GM18502 (cell line): Measurements from ENCODE around the gene SMCO2.

ENCODE experiments used
- ATAC-seq: cut with Tn5 transposase; IDR thresholded peaks from one replicate; pipeline ENCODE4 v1.9.1; 2021; ENCODE audit warnings: mild to moderate bottlenecking; ENCODE audit not compliant: unreplicated experiment, poor library complexity

SMCO2 gene

DNA sequence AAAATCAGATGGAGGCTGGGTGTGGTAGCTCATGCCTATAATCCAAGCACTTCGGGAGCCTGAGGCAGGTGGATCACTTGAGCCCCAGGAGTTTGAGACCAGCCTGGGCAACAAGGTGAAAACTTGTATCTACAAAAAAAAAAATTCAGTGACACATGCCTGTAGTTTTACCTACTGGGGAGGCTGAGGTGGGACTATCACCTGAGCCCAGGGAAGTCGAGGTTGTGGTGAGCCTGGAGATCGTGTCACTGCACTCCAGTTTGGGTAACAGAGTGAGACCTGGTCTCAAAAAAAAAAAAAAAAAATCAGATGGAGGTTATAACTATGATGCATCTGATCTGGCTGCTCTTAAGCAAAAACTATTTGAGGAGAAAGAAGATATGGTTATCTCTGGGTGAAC lies 50.9 kb downstream of the SMCO2 start:
- ATAC-seq, result no peak

GRCh38 chr12:27498149-27498548 lies 51.6 kb downstream of the SMCO2 start:
- ATAC-seq, result peak; percentile 97

GRCh38 chr12:27498761-27499160 lies 52.2 kb downstream of the SMCO2 start:
- ATAC-seq, result no peak

GRCh38 chr12:27499377-27499776 lies 52.8 kb downstream of the SMCO2 start:
- ATAC-seq, result no peak

DNA sequence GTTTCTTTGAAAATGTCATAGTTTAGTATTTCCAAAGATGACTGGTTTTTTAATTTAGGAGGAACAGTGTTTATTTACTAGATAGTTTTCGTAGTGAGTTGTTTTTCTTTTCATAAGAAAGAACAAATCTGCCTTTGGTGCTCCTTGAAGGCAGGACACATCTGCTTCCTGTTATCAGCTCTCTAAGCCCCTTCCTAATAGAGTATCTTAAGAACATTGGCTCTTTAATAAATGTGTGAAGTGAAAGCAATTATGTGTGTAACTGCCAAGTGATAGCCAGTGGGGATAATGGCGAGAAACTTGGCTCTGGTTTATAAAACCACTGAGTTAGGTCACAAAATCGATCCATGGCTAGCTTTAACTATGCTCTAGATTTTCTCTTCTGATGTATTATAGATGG lies 54.0 kb downstream of the SMCO2 start:
- ATAC-seq, result no peak

- ATAC-seq, result no peak
These were observed 55.5 kb downstream of the SMCO2 start for GRCh38 chr12:27502021-27502435.

DNA sequence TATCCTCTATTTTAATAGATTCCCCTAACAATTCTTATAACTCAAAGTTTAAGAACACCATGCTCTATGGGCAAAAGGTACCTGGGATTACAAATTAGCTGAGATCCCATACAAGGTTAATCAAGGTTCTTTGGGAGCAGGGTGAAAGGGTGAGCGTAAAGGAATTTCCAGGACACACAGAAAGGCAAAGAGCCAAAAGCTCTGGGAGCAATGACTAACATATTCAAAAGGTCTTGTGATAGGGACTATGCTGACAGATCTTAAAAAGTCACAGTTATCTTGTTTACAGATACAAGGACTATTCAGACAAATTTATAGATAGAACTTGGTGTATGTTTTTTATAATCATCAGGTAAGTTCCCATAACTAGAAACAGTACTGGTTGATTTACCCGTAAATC lies 58.0 kb downstream of the SMCO2 start:
- ATAC-seq, result no peak

GRCh38 chr12:27505109-27505508 lies 58.6 kb downstream of the SMCO2 start:
- ATAC-seq, result no peak

GRCh38 chr12:27505761-27506160 lies 59.2 kb downstream of the SMCO2 start:
- ATAC-seq, result no peak

DNA sequence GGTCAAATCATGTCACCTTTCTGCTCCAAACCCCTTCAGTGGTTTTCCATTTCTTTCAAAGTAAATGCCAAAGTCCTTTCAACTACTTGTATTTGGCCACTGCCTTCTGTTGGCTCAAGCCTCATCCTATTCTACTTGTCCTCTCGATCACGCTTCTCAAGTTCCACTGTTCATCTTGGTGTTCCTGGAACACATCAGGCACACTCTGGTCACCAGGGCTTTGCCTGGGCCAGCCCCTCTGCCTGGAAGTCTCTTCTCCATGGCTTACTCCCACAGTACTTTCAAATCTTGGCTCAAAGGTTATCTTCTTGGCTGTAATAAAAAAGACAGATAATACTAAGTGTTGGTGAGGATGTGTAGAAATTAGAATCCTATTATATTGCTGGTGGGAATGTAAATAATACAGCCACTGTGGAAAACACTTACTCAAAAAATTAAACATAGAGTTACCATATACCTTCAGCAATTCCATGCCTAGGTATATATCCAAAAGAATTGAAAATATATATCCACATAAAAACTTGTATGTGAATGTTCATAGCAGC lies 60.2 kb downstream of the SMCO2 start:
- no peak for ATAC-seq

GRCh38 chr12:27508736-27509431 lies 62.3 kb downstream of the SMCO2 start:
- no peak for ATAC-seq

DNA sequence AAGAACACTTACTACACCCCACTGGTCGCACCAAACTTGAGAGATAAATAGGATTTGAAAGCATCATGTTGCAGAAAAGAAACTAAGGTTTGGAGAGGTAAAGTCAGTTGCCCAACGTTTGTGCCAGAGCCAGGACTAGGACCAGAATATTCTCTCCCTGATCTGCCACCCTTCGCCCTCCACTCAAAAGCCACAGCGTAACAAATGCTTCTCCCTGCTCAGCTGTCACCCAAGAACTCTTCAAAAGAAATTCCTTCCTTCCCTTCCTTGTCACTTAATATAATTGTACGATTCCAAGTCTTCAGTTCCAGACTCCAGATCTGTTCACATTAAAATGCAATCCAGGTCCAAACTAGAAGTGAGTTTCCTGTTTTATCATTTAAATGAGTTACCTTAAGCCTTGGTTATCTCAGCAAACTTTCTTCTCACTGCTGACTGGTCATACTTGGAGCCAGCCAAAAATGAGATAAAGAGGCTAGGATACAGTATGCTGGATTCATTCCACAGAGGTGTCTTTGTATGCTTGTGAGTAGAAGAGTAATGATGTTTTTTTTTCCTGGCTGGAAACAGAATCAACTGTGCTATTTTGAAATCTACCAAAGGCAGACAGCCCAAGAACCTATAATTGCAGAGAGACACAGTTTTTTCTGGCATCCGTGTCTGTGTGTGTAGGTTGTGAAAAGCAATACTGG lies 64.6 kb downstream of the SMCO2 start:
- no peak for ATAC-seq

- no peak for ATAC-seq
These were observed 65.1 kb downstream of the SMCO2 start for GRCh38 chr12:27511723-27512045.

GRCh38 chr12:27513155-27513824 lies 66.8 kb downstream of the SMCO2 start:
- ATAC-seq, result no peak

- no peak for ATAC-seq
These were observed 69.1 kb downstream of the SMCO2 start for GRCh38 chr12:27515671-27516070.

DNA sequence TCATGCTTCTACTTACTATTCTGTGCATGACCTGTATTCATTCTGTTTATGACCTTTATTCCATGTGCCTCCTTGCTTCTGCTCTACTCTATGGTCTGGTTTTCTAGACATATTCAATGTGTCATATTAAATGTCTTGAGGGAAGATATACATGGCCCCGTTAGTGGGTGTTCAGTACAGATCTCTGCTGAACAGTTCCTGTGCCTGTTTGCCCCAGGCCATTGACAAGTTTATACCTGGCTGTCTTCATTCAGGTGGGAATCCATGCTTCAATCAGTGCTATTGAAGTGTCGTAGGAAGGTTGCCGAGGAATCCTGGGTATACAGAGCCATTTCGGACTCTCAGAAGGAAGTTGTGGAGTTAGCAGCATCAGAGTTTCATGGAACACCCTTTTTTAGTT lies 70.1 kb downstream of the SMCO2 start:
- ATAC-seq, result no peak

DNA sequence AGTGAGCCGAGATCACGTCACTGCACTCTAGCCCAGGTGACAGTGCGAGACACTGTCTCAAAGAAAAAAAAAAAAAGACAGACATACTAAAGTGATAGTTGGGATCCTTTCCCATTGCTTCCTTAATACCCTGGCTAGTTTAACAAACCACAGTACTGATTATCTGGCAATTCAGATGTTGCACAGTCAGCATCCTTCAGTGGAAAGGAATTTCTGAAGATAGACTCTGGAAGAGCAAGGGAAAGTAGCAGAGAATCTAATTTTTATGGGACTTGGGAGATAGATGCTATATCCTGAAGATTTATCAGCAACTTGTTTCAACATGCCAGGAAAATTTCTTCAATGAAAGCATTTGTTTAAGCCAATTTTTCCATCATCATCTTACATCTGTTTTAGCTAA lies 71.0 kb downstream of the SMCO2 start:
- no peak for ATAC-seq

- no peak for ATAC-seq
These were observed 71.6 kb downstream of the SMCO2 start for GRCh38 chr12:27517961-27518665.

- no peak for ATAC-seq
These were observed 74.5 kb downstream of the SMCO2 start for GRCh38 chr12:27521066-27521465.

GRCh38 chr12:27521981-27522380 lies 75.4 kb downstream of the SMCO2 start:
- no peak for ATAC-seq

- ATAC-seq, result peak; percentile 7
These were observed 76.7 kb downstream of the SMCO2 start for GRCh38 chr12:27523305-27523641.
